Left forelimb (tissue), 1 donor: Measurements from ENCODE around the gene CBX2.

Experiments
- DNase-seq: peaks from one replicate; pipeline ENCODE4 v3.0.0-alpha.2; 2018; ENCODE audit warnings: low spot score

The CBX2 gene

DNA sequence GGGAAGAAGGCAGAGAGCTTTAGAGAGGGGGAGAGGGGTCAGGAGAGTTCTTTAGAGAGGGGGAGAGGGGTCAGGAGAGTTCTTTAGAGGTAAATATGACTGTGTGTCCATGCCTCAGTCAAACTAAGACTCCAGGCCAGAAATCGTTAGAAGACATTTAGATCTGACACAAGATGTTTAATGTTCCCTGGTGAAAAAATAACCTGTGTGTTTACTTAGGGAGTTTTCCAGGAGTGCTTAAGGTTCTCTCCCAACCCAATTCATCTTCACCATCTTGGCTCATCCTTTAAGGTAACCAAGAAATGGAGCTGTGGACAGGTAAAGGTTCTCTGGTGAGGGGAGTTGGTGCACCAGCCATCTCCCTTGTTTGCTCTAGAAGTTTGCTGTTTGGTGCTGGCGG lies 51.5 kb downstream of the CBX2 start:
- DNase-seq, result no peak

DNA sequence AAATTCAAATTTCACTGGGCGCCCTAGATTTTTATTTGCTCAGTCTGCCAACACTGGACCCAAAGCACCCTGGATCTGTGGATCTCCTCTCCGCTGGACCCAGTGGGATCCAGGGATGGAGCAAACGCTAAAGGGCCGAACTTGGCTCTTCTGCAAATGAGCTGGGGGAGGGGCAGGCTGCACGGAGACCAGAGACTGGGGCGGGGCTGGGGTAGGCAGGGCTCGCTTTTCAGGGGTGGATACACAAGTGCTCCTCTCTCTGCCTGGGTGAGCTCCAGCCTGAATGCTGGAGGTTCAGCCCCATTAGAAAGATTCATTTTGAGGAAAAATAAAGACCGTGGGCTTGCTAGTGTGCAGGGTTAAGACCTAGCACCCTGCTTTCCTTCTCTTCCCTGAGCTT lies 52.4 kb downstream of the CBX2 start:
- DNase-seq, result no peak

DNA sequence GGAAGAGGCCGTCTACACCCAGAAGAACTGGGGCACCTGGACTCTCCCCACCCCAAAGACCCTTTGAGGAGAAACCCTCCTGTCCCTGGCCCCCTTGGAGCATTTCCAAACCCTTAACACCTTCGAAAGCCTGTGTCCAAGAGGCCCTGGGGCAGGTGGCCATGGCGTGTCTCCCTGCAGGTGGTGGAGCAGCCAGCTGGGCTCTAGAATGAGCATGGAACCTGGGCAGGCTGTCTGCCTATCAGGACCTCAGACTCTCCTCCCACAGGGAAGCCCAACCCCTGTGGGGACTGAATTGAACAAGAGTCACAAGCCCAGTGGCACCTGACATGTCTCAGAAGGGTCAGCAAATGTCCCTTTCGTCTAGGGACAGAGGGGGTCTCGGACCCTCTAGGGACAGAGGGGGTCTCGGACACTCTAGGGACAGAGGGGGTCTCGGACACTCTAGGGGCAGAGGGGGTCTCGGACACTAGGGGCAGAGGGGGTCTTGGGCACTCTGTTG lies 52.9 kb downstream of the CBX2 start:
- DNase-seq, result no peak

DNA sequence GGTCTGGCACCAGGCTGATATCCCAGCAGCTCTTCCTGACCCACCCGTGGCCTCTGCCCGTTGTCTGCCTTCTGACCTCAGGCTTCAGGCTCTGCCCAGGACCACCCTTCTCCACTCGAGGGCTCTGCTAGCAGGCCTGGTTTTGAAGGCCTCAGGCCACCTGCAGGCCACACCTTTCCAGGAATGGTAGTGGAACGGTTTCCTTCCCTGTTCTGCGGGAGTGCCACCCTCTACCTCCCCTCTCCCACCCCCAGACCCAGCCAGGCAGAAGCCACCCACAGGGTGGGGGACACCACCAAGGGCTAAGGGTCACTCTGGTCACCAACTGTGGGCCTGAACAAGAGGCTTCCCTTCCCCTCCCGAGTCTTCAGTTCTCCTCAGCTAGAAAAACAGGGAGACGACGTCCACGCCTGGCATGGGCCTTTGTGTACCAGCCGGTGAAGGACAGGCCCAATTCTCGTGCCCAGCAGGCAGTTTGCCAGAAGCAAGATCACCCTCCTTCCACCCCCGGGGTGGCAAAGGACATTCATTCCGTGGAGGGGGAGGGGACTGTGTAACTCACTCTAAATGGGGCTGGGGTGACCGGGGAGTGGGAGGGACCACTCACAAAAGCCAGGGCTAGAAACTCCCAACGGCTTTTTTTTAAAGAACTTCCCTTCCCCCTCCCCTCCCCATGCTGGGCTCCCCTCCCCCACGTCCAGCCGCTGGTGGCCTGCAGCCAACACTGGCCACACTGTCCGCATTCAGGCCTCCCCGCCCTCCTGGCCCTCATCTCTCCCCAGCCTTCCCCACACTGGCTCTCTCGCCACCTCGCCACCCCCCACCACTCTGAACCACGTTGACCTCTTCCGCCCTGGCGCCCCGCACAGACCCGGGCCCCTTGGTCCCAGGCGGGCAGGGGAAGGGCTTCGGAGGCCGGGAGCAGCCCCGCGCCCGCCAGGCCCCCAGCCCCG lies 53.6 kb downstream of the CBX2 start:
- no peak for DNase-seq

DNA sequence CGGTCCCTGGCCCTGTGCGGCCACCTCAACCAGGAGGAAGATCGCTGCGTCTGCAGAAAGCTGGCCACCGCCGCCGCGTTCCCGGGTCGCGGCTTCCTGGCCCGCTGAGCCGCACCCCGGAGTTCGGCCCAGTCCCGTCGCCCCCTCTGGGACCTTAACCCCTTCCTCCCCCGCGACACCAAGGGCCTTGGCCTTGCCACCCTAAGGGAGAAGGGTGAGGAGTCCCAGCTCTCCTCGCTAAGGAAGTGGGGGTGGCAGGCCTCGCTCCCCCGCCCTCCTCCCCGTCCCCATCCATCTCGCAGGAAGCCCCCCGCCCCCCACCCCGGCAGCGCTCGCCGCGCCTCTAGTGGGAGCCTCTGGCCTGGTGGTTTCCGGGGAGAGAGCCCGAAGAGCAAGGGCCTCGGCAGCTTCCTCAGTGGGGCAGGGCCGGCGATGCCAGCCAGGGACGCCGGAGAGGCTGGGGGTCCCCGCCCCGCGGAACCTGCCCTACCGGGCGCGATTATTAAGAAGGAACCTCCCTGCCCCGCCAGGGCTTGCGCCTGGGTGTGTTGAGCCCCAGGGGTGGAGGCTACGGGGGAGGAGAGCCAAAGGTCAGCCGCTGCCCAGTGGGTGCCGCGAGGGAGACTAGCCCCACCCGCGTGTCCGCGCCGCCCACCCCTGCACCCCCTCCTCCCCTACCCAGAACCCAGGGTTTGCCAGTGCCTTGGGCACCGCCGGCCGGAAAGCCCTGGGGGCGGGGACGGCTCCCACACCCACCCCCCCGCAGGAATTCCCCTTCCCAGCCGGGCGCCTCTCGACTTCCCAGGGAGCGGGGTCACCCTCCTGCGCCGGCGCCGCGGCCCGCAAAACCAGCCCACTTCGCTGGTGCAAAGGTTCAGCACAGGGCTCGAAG lies 54.5 kb downstream of the CBX2 start:
- no peak for DNase-seq

DNA sequence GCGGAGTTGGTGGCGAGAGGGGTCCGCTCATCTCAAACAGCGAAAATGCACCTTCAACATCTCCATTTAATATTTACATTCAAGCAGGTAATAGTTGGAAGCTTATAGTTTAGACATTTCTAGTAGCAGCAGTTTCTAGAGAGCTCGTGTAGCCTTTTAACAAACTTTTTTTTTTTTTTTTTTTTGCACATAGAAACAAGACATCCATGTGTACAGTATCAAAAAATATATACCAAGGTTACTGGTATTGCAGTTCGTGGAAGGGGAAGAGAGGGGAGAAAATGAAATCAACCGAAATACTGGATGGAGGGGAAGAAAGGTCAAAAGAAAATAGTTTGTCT lies 55.1 kb downstream of the CBX2 start:
- no peak for DNase-seq

DNA sequence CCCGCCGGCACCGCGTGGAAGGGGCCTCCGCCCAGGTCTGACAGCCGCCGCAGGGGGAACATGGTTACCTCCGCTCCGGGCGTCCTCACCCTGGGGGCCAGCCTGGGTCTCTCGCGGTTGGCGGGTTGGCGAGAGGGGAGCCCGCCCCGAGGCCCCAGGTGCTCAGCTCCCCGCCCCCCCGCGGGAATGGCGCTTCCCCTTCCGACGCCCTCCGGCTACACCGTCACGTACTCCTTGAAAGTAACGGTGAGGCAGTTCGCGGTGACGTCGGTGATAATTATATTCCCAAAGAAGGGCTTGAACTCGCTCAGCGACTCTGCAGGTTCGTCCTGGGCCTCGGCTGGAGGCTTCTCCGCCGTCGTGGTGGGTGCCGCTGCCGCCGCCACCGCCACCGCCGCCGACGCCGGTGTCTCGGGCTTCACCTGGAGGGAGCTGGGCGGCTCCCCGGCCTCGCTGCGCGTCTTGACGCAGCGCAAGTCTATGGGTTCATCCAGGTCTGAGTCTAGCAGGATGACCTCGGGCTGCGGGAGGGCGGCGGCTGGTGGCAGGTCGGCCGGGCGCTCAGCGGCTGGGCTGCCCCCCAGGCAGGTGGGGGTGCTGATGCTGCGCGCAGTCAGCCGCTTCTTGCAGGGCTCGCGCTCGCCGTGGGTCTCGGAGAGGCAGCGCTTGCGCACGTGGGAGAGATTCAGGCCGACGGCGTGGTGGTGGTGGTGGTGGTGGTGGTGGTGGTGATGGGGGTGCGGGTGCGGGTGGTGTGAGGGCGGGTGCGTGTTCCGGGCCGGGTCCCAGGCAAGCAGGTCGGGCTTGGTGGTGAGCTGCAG lies 56.0 kb downstream of the CBX2 start:
- no peak for DNase-seq

DNA sequence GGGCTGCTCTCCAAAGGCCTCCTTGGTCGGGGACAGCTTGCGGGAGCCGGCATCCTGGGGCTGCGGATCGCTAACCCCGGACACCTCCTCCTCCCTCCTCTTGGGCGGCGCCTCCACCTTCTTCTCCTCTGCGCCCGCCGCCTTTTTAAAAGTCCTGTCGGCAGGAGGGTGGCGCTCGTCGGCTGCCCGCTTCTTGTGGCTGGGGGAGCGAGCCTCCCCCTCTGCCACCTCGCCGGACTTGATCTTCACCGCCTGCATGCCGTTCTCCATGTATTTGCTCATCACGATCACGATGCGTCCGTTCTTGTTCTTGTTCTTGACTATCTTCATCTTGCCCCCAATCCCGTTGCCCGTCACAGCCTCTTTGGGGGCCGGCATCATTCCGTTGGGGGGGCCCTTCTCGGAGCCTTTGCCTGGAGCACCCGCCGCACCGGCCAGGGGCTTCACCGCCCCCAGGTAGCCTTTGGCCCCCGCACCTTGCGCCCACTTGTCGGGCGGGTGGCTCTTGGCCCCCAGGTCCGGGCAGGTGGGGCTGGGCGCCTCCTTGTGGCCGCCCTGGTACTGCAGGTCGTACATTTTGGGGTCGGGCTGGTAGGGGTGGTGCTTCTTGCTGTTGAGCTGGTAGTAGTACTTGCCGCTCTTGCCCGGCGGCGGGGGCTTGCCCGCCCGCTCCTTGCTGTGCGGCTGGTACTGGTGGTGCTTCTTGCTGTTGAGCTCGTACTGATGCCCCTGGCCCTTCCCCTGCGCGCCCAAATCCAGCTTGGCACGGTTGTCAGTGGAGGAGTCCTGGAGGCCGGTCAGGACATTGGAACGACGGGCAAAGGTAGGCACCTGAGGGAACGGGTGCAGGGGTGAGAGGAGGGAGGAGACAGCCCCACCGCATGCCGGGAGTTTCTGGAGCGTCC lies 56.9 kb downstream of the CBX2 start:
- no peak for DNase-seq

DNA sequence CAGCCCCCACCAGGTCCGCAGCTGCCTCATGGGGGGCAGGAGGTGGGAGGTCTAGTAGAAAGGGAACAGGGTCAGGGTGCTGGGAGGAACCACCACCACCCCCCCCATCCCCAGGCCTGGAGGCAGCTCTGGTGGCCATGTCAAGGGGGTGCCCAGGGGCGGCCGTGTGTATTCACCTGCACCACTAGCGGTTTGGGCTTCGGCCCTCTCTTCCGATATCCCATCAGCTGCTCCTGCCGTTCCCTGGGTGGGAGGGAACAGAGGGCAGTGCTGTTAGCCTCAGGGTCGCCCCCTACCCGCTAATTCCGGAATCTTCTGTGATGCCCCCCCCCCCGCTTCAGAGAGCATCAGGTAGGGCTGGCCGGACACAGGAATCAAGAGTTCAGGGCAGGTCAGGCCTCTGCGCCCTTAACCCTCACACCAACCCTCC lies 57.5 kb downstream of the CBX2 start:
- DNase-seq, result no peak

DNA sequence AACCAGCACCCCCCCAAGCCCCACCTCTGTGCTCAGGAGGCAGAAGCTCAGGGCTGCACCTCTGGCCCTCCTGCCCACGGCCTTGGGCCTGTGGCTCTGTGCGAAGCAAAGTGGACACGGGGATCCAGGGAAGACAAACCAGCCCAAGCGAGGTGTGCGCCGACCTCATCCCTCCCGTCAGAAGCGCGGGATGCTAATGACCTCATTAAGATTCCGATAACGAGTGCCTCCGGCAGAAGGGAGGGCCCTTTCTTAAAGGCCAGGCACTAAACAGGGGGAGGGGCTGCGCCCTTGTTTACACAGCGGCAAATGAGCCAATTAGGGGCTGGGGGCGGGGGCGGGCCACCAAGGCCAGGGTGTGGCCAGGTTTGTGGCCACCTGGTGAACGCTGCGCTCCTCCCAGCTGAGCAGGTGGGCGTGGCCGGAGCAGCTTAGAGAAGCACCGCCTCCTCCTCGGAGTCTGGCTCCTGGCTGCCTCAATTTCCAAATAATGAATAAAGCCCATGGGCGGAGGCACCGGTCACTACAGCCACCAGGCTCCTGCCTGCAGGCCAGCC lies 58.1 kb downstream of the CBX2 start:
- DNase-seq, result no peak

DNA sequence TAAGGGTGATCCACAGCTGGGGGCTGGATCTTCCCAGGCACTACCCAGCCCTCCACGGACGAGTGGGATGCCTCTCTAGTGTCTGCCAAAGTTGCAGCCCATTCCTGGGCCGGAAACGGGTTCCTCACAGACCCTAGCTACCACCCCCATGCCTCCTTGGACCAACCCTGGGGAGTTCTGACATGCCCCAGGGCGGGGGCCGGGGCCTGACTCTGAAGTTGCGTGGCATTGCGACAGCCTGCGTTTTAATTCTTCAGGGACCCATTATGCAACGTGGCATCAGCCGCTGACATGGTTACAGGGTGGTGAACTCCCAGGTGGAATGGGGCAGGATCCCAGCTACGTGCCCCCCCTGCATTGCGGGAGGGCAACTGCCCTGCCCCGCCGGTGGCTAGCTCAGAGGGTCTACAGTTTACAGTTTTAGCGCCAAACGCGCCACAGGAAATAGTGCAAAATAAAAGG lies 58.6 kb downstream of the CBX2 start:
- no peak for DNase-seq

DNA sequence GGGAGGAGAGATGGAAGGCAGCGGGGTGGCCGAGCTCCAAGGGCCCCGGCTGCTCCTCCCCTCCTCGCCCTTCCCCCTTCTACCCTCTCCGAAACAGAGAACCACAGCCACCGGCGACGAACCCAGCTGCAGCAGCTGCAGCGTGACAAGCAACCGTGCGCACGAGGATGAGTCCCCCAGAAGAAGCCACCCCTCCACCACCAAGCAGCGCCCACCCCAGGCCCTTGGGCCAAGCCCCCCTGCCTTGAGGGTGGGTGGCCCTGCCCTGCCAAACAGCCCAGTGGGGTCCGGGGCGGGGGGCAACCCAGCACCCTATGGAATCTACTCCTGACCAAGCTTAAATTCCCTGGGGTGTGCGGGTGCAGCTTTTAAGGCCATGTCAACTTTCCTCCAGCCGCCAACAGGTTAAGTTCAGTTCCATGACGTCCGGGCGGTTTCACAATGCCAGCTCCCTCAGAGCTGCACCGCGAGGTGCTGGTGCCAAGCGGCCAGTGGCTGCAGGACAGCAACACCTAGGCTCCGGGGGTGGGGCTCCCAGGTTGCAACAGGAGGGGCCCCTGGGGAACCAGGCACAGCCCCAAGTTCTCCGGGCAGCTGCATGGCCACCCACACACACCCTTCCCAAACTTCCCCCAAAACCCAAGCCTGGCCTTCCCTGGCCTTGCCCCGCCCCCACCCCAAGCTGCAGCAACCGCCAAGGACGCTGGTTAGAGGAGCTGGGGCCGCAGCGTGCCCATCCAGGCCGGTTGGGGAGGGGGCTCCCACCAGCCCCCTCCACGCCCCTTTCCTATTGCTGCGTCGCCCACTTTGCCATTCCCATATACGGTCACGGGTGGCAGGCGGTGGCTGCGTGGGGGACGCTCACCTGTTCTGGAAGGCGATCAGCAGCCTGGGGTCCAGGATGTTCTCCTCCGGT lies 59.3 kb downstream of the CBX2 start:
- no peak for DNase-seq
